K562 (cell line): ENCODE results near the gene ERN1. TPM values are rescaled to one million over a fixed set of nuclear protein-coding genes. Genes with fewer than 3 reads are reported as not detected.
A peak's percentile ranks its signal among the peaks of the same experiment; 100 is the strongest.

ENCODE experiments used
- CHD4 ChIP-seq: fragments of 200-600 bp; sonication (generic); IDR thresholded peaks from 3 replicates; pipeline ENCODE4 v1.6.1; 2012; ENCODE audit warnings: low read depth, mild to moderate bottlenecking, mixed read lengths, low read length, inconsistent platforms; ENCODE audit not compliant: insufficient read depth, insufficient replicate concordance, poor library complexity, severe bottlenecking
- DIDO1 ChIP-seq: fragments of 450-650 bp; IDR thresholded peaks from 2 replicates; pipeline ENCODE4 v1.6.1; 2016; ENCODE audit warnings: low read depth, missing biosample characterization, missing genetic modification characterization
- FOXA3 ChIP-seq, 2 experiments: fragments of 450-650 bp in 1 of 2; sonication (generic) in 1 of 2; formaldehyde crosslinking; IDR thresholded peaks in 1 of 2; conservative IDR thresholded peaks in 1 of 2; 2 replicates each; pipeline versions ENCODE4 v1.4.0 to v1.8.0; 2020 to 2022; ENCODE audit warnings: mild to moderate bottlenecking in 2 of 2, missing genetic modification reagents in 1 of 2
- FOXJ2 ChIP-seq: fragments of 200-800 bp; sonication (Bioruptor generic); IDR thresholded peaks from 2 replicates; pipeline ENCODE4 v1.6.1; 2016; ENCODE audit warnings: missing genetic modification characterization, missing compliant biosample characterization
- GTF2F1 ChIP-seq: IDR thresholded peaks from 2 replicates; pipeline ENCODE4 v1.6.1; 2011; ENCODE audit warnings: low read depth, low read length, improper control_type of control experiment
- HDGF ChIP-seq: fragments of 450-650 bp; IDR thresholded peaks from 2 replicates; pipeline ENCODE4 v1.6.1; 2016
- HNRNPK ChIP-seq: fragments of 200-400 bp; formaldehyde crosslinking; IDR thresholded peaks from one replicate; pipeline ENCODE4 v1.6.1; 2018; ENCODE audit warnings: mild to moderate bottlenecking, low read depth, low read length; ENCODE audit not compliant: poor library complexity, severe bottlenecking
- ILK ChIP-seq: fragments of 450-650 bp; IDR thresholded peaks from 2 replicates; pipeline ENCODE4 v1.6.1; 2016; ENCODE audit warnings: missing genetic modification characterization, low read depth, mild to moderate bottlenecking, missing compliant biosample characterization, moderate library complexity, borderline replicate concordance
- NCOR1 ChIP-seq: fragments of 450-650 bp; IDR thresholded peaks from 2 replicates; pipeline ENCODE4 v1.6.1; 2016; ENCODE audit warnings: mild to moderate bottlenecking, moderate library complexity
- NELFE ChIP-seq: IDR thresholded peaks from 2 replicates; pipeline ENCODE4 v1.6.1; 2011; ENCODE audit warnings: mild to moderate bottlenecking; ENCODE audit not compliant: insufficient read depth, insufficient read length
- PTTG1 ChIP-seq: fragments of 450-650 bp; IDR thresholded peaks from 2 replicates; pipeline ENCODE4 v1.6.1; 2016; ENCODE audit warnings: low read depth, mild to moderate bottlenecking, missing genetic modification characterization, missing compliant biosample characterization
- RBM22 ChIP-seq: fragments of 200-400 bp; formaldehyde crosslinking; IDR thresholded peaks from 2 replicates; pipeline ENCODE4 v1.6.1; 2018; ENCODE audit warnings: low read length, low read depth; ENCODE audit not compliant: poor library complexity, severe bottlenecking
- RFX1 ChIP-seq: fragments of 450-650 bp; IDR thresholded peaks from 2 replicates; pipeline ENCODE4 v1.6.1; 2016; ENCODE audit warnings: mild to moderate bottlenecking, moderate library complexity
- RHOXF2B ChIP-seq: fragments of 250-450 bp; sonication (Bioruptor Pico); conservative IDR thresholded peaks from 2 replicates; pipeline ENCODE4 v1.5.1; 2021
- TCF15 ChIP-seq: fragments of 250-450 bp; sonication (Bioruptor Pico); IDR thresholded peaks from 2 replicates; pipeline ENCODE4 v1.8.0; 2022; ENCODE audit warnings: moderate library complexity, mild to moderate bottlenecking, inconsistent platforms
- TGIF2 ChIP-seq: sonication (generic); formaldehyde crosslinking; IDR thresholded peaks from 2 replicates; pipeline ENCODE4 v1.8.1; 2022; ENCODE audit warnings: mild to moderate bottlenecking, missing genetic modification reagents, moderate library complexity
- ZHX1 ChIP-seq: fragments of 150-350 bp; conservative IDR thresholded peaks from 2 replicates; pipeline ENCODE4 v1.6.1; 2014; ENCODE audit warnings: low read length
- ZNF282 ChIP-seq: sonication (generic); formaldehyde crosslinking; IDR thresholded peaks from 2 replicates; pipeline ENCODE4 v1.8.1; 2023; ENCODE audit warnings: missing genetic modification reagents
- ZNF3 ChIP-seq: fragments of 250-450 bp; sonication (Bioruptor Pico); IDR thresholded peaks from 2 replicates; pipeline ENCODE4 v1.5.0; 2021; ENCODE audit warnings: mild to moderate bottlenecking, moderate library complexity
- ZNF589 ChIP-seq: fragments of 200-800 bp; sonication (Bioruptor generic); IDR thresholded peaks from 2 replicates; pipeline ENCODE4 v1.6.1; 2016; ENCODE audit warnings: low read depth, missing genetic modification characterization, missing compliant biosample characterization
- polyA plus RNA-seq, 8 experiments: library from polyadenylated mRNA; depleted of rRNA in 4 of 8; stranded (reverse) in 5 of 8; unstranded in 3 of 8; fragments of >200 nt; fragmentation: Nextera tagmentation in 2 of 8; fragmentation: Illumina TruSeq in 1 of 8; extraction: Ambion mirVana in 2 of 8; extraction: Trizol in 1 of 8; gene quantifications; 2 replicates each; pipeline versions ENCODE4 v1.2.1 to v1.2.3, GENCODE V29; 2011 to 2014; ENCODE audit warnings: inconsistent platforms in 1 of 8, missing spikeins in 1 of 8
- total RNA-seq, 7 experiments: library from RNA; depleted of rRNA in 6 of 7; stranded (reverse); fragments of >200 nt in 6 of 7; fragmentation: Illumina TruSeq in 2 of 7; extraction: Trizol in 2 of 7; gene quantifications; 2 replicates each; pipeline versions ENCODE4 v1.2.1 to v1.2.3, GENCODE V29; 2011 to 2021; ENCODE audit warnings: low replicate concordance in 1 of 7
- TF ChIP-seq, protein P1 (sequence below): fragments of 250-450 bp; sonication (Bioruptor Pico); IDR thresholded peaks from 2 replicates; pipeline ENCODE4 v1.5.0; 2021
- TF ChIP-seq, protein P2 (sequence below): fragments of 250-450 bp; sonication (Bioruptor Pico); IDR thresholded peaks from 2 replicates; pipeline ENCODE4 v1.4.0; 2020
- TF ChIP-seq, protein P3 (sequence below): sonication (generic); formaldehyde crosslinking; IDR thresholded peaks from 2 replicates; pipeline ENCODE4 v1.8.1; 2023; ENCODE audit warnings: mild to moderate bottlenecking, missing genetic modification reagents

The ERN1 gene
- total and polyA plus RNA-seq, 9 of the 15 experiments (the other 6 are each of a cell fraction or from before 2014, with no cell fraction given), result 2.1 to 22.5 (median 7.3) TPM

DNA sequence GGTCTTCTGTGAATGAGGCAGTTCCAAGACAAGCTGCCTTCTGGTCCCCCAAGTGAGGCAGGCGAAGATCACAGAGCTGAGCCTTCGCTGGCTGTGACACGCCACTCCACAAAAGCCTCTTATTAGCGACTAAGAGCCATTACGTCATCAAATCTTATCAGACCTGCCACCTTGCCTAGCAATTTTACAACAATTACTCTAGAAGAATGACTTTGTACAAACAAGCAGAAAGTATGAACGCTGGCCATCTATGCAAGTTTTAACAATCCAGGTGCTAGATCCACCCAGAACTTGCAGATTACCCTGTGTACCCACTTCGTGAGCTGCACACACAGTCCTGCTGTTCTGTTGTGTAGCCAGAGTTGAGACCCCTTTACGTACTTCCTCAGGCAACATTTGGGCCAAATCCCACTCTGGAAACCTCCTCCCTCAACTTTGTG, 105.7 kb downstream of the ERN1 start (continued):
- no peak for TF ChIP-seq TGIF2 (CRISPR knock-in tag)
- TF ChIP-seq CHD4, result no peak
- TF ChIP-seq HNRNPK, result no peak
- TF ChIP-seq RHOXF2B (CRISPR knock-in tag), result 0 out of 2 replicates have a peak, but pooled peaks have one; percentile 62
- TF ChIP-seq RBM22, result no peak
- TF ChIP-seq ZHX1, result no peak
- no peak for TF ChIP-seq ILK (tag)
- no peak for TF ChIP-seq ZNF282 (CRISPR knock-in tag)
- no peak for TF ChIP-seq PTTG1 (tag)
- TF ChIP-seq, protein P1, sequence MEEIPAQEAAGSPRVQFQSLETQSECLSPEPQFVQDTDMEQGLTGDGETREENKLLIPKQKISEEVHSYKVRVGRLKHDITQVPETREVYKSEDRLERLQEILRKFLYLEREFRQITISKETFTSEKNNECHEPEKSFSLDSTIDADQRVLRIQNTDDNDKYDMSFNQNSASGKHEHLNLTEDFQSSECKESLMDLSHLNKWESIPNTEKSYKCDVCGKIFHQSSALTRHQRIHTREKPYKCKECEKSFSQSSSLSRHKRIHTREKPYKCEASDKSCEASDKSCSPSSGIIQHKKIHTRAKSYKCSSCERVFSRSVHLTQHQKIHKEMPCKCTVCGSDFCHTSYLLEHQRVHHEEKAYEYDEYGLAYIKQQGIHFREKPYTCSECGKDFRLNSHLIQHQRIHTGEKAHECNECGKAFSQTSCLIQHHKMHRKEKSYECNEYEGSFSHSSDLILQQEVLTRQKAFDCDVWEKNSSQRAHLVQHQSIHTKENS, result no peak
- TF ChIP-seq ZNF3 (CRISPR knock-in tag), result no peak
- no peak for TF ChIP-seq FOXJ2
- TF ChIP-seq DIDO1, result no peak
- peak; percentile 85 for TF ChIP-seq NCOR1
- TF ChIP-seq, protein P2, sequence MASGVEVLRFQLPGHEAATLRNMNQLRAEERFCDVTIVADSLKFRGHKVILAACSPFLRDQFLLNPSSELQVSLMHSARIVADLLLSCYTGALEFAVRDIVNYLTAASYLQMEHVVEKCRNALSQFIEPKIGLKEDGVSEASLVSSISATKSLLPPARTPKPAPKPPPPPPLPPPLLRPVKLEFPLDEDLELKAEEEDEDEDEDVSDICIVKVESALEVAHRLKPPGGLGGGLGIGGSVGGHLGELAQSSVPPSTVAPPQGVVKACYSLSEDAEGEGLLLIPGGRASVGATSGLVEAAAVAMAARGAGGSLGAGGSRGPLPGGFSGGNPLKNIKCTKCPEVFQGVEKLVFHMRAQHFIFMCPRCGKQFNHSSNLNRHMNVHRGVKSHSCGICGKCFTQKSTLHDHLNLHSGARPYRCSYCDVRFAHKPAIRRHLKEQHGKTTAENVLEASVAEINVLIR (CRISPR knock-in tag), result peak; percentile 35; the same call in 1 of the 2 replicates
- TF ChIP-seq HDGF, result no peak
- no peak for TF ChIP-seq GTF2F1
- no peak for TF ChIP-seq TCF15 (CRISPR knock-in tag)
- TF ChIP-seq FOXA3 (CRISPR knock-in tag; conservative IDR thresholded peaks at IDR 0.05 in 1 of 2, IDR thresholded peaks at IDR 0.05 in 1 of 2), result no peak; a peak in 1 of 4 replicates
- TF ChIP-seq, protein P3, sequence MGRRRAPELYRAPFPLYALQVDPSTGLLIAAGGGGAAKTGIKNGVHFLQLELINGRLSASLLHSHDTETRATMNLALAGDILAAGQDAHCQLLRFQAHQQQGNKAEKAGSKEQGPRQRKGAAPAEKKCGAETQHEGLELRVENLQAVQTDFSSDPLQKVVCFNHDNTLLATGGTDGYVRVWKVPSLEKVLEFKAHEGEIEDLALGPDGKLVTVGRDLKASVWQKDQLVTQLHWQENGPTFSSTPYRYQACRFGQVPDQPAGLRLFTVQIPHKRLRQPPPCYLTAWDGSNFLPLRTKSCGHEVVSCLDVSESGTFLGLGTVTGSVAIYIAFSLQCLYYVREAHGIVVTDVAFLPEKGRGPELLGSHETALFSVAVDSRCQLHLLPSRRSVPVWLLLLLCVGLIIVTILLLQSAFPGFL, result no peak
- no peak for TF ChIP-seq RFX1
- TF ChIP-seq ZNF589 (CRISPR knock-in tag), result peak; percentile 88
- TF ChIP-seq NELFE, result no peak
